Activated naive CD4-positive, alpha-beta T cell treated with anti-CD3 and anti-CD28 coated beads, Interleukin-2, amount 50 U/mL, for 24 hours (primary cell): ENCODE measurements around the gene BAX.

Experiments
- H3K27ac Mint-ChIP-seq: one replicate; pipeline ENCODE4 v1.8.0; 2021; ENCODE audit warnings: mild to moderate bottlenecking, mixed read lengths
- H3K27me3 Mint-ChIP-seq: one replicate; pipeline ENCODE4 v1.8.0; 2021; ENCODE audit warnings: mixed read lengths
- H3K36me3 Mint-ChIP-seq: one replicate; pipeline ENCODE4 v1.8.0; 2021; ENCODE audit warnings: mixed read lengths
- H3K4me1 Mint-ChIP-seq: one replicate; pipeline ENCODE4 v1.8.0; 2021; ENCODE audit warnings: mixed read lengths
- H3K4me3 Mint-ChIP-seq: one replicate; pipeline ENCODE4 v1.8.0; 2021; ENCODE audit warnings: mild to moderate bottlenecking, mixed read lengths
- H3K9me3 Mint-ChIP-seq: one replicate; pipeline ENCODE4 v1.8.0; 2021; ENCODE audit warnings: mixed read lengths

Gene BAX

GRCh38 chr19:48964205-48965039 is 9.7 kb downstream of the BAX start:
- peak overlapping the region; percentile 95 for H3K4me3 Mint-ChIP-seq
- H3K9me3 Mint-ChIP-seq, result no peaks in the 10 kb centered on the region
- peaks cover 59% of the 10 kb centered on the region for H3K4me1 Mint-ChIP-seq
- H3K36me3 Mint-ChIP-seq, result peaks cover 13% of the 10 kb centered on the region
- H3K27me3 Mint-ChIP-seq, result no peaks in the 10 kb centered on the region
- H3K27ac Mint-ChIP-seq, result peak overlapping the region; percentile 99

- H3K4me3 Mint-ChIP-seq, result peak within 1 kb of the TSS; percentile 95
- H3K9me3 Mint-ChIP-seq, result no peaks in the 10 kb centered on the region
- no peaks in the 10 kb centered on the region for H3K27me3 Mint-ChIP-seq
- H3K4me1 Mint-ChIP-seq, result peaks cover 59% of the 10 kb centered on the region
- H3K36me3 Mint-ChIP-seq, result peaks cover 13% of the 10 kb centered on the region
- H3K27ac Mint-ChIP-seq, result peak within 1 kb of the TSS; percentile 99
Measured at GRCh38 chr19:48965040-48965805, 10.5 kb downstream of the BAX start, which contains the start of gene FTL. FTL (plus strand) TSS chr19:48965309; CDS start chr19:48965508, 199 bp downstream.

- peaks cover 12% of the 10 kb centered on the region for H3K36me3 Mint-ChIP-seq
- H3K27ac Mint-ChIP-seq, result peak overlapping the region; percentile 99
- no peaks in the 10 kb centered on the region for H3K9me3 Mint-ChIP-seq
- H3K27me3 Mint-ChIP-seq, result no peaks in the 10 kb centered on the region
- peak overlapping the region; percentile 95 for H3K4me3 Mint-ChIP-seq
- H3K4me1 Mint-ChIP-seq, result peaks cover 62% of the 10 kb centered on the region
Measured at GRCh38 chr19:48965806-48966540, 11.3 kb downstream of the BAX start.

GRCh38 chr19:48966541-48967345 is 12.1 kb downstream of the BAX start:
- H3K27ac Mint-ChIP-seq, result peak overlapping the region; percentile 99
- peaks cover 58% of the 10 kb centered on the region for H3K4me1 Mint-ChIP-seq
- peaks cover 10% of the 10 kb centered on the region for H3K36me3 Mint-ChIP-seq
- H3K9me3 Mint-ChIP-seq, result no peaks in the 10 kb centered on the region
- peak overlapping the region; percentile 95 for H3K4me3 Mint-ChIP-seq
- no peaks in the 10 kb centered on the region for H3K27me3 Mint-ChIP-seq

- peak overlapping the region; percentile 95 for H3K4me3 Mint-ChIP-seq
- H3K36me3 Mint-ChIP-seq, result peaks cover 10% of the 10 kb centered on the region
- peak overlapping the region; percentile 70 for H3K27ac Mint-ChIP-seq
- H3K9me3 Mint-ChIP-seq, result no peaks in the 10 kb centered on the region
- H3K4me1 Mint-ChIP-seq, result peaks cover 51% of the 10 kb centered on the region
- H3K27me3 Mint-ChIP-seq, result no peaks in the 10 kb centered on the region
Measured at GRCh38 chr19:48967346-48968178, 12.9 kb downstream of the BAX start.

GRCh38 chr19:48968179-48968661 is 13.5 kb downstream of the BAX start:
- H3K4me3 Mint-ChIP-seq, result peak overlapping the region; percentile 12
- peaks cover 44% of the 10 kb centered on the region for H3K4me1 Mint-ChIP-seq
- peaks cover 10% of the 10 kb centered on the region for H3K36me3 Mint-ChIP-seq
- no peaks in the 10 kb centered on the region for H3K9me3 Mint-ChIP-seq
- no peaks in the 10 kb centered on the region for H3K27me3 Mint-ChIP-seq
- peak overlapping the region; percentile 70 for H3K27ac Mint-ChIP-seq

GRCh38 chr19:48968813-48969218 is 14.1 kb downstream of the BAX start:
- H3K4me3 Mint-ChIP-seq, result no peak overlapping the region
- no peak overlapping the region for H3K27ac Mint-ChIP-seq
- no peaks in the 10 kb centered on the region for H3K27me3 Mint-ChIP-seq
- H3K9me3 Mint-ChIP-seq, result no peaks in the 10 kb centered on the region
- peaks cover 38% of the 10 kb centered on the region for H3K4me1 Mint-ChIP-seq
- H3K36me3 Mint-ChIP-seq, result peaks cover 10% of the 10 kb centered on the region

- H3K27me3 Mint-ChIP-seq, result no peaks in the 10 kb centered on the region
- H3K36me3 Mint-ChIP-seq, result peaks cover 10% of the 10 kb centered on the region
- H3K4me1 Mint-ChIP-seq, result peaks cover 31% of the 10 kb centered on the region
- no peaks in the 10 kb centered on the region for H3K9me3 Mint-ChIP-seq
- H3K27ac Mint-ChIP-seq, result peak overlapping the region; percentile 41
- no peak overlapping the region for H3K4me3 Mint-ChIP-seq
Measured at GRCh38 chr19:48969276-48970138, 14.8 kb downstream of the BAX start.

- H3K27me3 Mint-ChIP-seq, result no peaks in the 10 kb centered on the region
- H3K36me3 Mint-ChIP-seq, result peaks cover 10% of the 10 kb centered on the region
- H3K4me3 Mint-ChIP-seq, result no peak overlapping the region
- peaks cover 24% of the 10 kb centered on the region for H3K4me1 Mint-ChIP-seq
- no peak overlapping the region for H3K27ac Mint-ChIP-seq
- no peaks in the 10 kb centered on the region for H3K9me3 Mint-ChIP-seq
Measured at GRCh38 chr19:48970139-48970766, 15.6 kb downstream of the BAX start.

- H3K9me3 Mint-ChIP-seq, result no peaks in the 10 kb centered on the region
- H3K36me3 Mint-ChIP-seq, result peaks cover 9% of the 10 kb centered on the region
- no peak overlapping the region for H3K4me3 Mint-ChIP-seq
- H3K27me3 Mint-ChIP-seq, result no peaks in the 10 kb centered on the region
- peaks cover 17% of the 10 kb centered on the region for H3K4me1 Mint-ChIP-seq
- H3K27ac Mint-ChIP-seq, result peak overlapping the region; percentile 41
Measured at GRCh38 chr19:48970923-48971395, 16.3 kb downstream of the BAX start.

- Mint-ChIP-seq H3K27ac (peak overlapping the region; percentile 12), H3K9me3 (no peaks in the 10 kb centered on the region), H3K36me3 (peaks cover 12% of the 10 kb centered on the region), H3K4me3 (no peak overlapping the region), H3K4me1 (peaks cover under 1% of the 10 kb centered on the region), H3K27me3 (no peaks in the 10 kb centered on the region)
Measured at GRCh38 chr19:48975947-48976847, 21.5 kb downstream of the BAX start.

GRCh38 chr19:48977061-48977460 is 22.4 kb downstream of the BAX start:
- Mint-ChIP-seq H3K4me3 (no peak overlapping the region), H3K27ac (no peak overlapping the region), H3K36me3 (peaks cover 12% of the 10 kb centered on the region), H3K9me3 (no peaks in the 10 kb centered on the region), H3K27me3 (no peaks in the 10 kb centered on the region), H3K4me1 (no peaks in the 10 kb centered on the region)
